Measurements from ENCODE around the gene THRB.

The THRB gene

DNA sequence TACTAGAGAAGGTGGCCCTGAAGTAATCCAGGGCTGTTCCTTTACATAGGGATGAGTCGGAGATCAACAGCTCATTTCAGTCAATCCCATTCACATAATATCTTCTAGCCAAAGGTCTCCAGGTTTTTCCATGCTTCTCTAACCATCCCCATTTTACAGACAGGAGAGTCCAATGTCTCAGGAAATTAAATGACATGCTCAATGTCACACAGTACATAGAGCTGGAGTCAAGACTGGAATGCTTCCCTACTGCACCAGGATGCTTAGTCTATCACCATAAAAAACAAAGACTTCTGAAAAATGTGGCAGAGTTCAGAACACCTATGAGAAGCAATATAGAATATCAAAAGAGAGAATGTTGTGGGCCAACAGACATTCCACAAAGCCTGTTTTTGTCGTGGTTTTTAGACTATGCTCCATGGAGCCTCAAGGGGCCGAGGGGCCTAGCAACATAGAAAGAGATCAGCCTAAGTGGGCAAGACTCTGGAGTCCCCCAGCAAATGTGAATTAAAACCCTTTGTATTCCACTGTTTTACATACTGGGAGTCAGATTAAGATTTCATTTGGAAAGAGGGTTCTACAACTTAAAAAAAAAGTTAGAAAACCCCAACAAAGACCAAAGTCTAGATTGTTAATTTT, 122.0 kb downstream of the THRB start:
- DNase-seq = no peak

DNA sequence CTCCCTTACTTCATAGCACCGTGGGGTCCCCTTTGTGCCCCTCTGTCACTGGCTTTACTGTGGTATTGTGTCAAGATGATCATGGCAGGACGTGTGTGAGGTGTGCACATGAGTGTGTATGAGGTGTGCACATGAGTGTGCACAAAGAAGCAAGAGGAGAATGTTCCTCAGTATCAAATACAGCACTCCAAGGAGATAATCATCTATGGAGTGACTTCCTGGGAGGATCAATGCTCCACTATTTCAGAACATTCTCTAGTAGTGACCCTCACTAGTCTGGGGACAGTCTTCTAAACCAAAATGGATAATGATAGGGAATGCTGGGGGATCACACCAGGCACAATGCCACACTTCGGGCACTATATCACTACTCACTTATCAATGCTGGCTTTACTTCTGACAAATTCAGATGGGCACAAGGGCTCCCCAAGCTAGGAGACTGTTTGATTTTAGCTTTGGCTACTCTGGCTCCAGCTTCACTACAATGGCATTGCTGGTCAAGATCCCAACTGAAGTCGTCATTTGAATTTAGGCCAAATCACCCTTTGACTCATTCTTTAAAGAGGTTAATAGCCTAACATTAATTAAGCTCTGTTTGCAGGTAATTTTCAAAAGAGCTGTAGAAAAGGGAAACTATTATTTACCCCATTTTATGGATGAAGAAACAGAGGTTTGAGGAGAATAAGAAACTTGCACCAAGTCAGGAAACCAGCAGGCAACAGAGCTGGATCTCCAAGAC, 124.1 kb downstream of the THRB start:
- DNase-seq = no peak

DNA sequence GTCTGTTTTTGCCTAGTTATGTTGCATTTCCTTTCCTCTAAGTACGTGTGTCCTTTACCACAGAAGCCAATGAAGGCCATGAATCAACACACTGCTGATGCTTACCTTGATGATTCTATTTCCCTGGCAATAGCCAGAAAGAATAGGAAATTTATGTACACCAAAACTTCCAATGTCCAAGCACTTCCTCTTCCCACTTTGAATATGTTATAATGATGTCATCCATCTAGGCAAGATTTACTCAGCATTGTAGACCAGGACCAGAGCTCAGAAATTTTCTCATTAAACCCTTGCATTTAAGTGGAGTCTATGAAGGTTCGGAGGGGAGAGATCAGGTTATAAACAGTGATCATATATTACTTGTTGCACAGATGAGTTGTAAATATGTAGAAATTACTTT, 126.0 kb downstream of the THRB start:
- DNase-seq = no peak

DNA sequence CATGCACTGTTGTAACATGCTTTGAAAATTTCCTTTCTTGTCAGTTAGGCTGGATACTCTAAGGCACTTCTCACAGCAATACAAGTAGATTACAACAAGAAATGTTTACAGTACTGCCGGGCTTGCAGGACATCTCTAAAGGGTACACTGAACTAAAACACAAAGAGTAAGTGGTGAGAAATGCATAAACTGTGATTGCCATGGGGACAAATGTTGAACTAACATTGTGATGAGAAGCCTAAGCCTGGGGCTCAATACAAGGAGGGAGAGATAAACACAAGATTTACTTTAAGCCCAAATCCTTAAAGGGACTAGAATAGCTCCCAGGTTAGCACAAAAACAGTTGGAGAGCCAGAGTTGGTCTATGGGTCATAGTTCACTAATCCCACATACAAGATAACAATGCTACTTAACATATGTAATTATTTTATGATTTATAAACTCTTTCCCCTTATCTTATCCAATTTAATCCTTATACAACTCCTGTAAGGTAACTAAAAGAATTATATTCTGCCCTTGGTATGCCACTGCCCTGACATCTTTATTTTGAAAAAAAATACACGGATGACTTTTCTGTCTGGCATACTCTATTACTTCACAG, 126.9 kb downstream of the THRB start:
- no peak for DNase-seq

DNA sequence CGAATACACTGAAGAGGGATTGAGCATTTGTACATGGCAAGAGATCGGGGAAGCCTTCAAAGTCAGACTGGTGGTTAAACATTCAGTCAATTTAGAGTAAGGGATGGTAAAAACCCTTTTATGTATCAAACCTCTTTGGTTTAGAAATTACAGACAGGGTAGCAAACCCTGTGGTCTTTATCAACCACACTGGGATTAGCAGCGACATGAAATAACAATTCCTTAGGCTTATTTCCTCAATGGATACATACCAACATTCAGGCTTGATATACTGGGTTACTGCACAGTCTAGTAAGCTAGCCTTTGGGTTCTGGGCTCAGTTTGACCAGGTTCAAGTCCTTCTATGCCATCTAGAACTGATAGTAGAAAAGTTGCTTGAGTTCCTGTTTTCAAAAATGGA, 127.4 kb downstream of the THRB start:
- DNase-seq = no peak

DNA sequence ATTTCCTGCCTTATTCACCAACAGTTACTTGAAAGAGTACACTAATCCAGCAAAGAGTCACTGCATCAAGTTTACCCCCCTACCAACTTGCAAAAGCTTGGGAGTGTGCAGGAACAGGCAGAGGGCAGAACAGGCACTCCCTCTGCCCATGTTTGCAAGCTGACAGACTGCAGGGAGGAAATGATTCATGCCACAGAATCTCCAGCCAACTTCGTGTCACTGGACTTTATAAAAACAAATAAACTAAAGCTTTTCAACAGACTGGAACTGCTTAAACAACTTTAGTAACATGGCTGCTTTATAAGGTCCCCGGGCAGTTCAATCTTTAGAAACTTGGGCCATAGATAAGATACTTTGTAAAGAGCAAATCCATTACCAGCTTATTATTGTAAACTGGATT, 129.5 kb downstream of the THRB start:
- DNase-seq = no peak

DNA sequence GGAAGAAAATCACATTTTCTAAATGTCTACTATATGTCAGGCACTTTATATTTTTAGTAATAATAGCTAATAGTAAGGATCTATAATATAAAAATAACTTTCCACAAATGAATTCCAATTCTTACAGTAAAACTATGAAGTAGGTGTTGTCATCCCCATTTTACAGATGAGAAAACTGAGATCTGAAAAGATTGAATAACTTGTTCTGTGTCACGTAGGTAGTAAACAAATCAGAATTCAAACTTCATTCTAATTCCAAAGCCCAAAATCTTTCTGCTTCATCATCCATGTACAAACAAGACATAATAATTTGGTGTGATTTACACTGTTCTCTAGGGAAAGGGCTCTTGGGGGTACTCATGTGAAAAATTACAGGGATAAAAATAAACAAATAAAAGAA, 130.3 kb downstream of the THRB start:
- no peak for DNase-seq

DNA sequence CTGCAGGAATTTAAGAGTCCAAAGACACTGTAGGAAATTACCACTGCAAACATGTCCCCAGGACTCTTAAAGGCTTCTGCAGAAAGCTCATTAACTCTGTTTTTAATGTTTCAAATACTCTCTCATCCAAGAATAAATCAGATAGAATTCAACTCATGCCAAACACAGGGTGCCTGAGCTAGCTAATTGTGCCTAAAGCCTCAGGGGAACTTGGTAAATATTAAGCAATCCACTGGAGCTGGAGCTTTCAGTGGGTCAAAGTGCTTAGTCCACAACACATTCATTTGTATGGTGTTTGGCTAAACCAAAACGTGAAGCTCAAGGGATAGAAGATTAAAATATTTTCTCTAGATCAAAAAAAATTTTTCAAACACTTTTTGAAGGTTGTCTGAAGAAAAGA, 131.4 kb downstream of the THRB start:
- DNase-seq = no peak

DNA sequence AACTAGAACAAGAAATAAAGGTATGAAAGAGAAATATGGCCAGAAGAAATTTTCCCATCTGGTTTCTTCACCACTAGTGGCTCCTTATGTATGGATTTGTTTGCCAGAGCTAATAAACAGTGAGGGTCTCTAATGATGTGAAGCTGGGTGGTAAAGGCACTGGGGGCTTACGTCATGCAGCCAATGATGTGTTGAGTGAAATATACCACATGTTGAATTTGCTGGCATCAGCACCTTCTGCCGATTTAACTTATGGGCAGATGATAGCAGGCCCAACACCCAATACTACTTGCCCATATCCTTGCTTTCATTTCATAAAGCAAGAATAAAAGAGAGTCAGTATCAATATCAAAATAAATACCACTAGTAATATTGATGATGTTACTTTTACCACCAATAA, 133.0 kb downstream of the THRB start:
- no peak for DNase-seq

DNA sequence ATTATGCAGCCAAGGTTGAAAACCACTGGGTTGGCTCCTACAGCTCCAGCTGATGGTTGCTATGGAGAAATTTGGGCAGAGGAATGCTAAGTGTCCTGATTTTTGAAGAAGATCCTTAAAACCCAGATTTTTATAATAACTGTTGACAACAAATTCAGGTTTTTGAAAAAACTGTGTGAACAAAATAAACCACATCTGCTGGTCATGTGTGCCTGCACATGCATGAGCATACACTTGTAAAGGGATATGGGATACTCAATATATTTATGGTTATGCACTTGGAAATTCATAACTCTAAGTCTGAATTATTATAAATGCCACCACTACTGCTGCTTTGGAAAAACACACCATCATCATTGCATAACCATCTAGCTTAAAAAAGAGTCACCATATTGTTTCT, 133.7 kb downstream of the THRB start:
- no peak for DNase-seq

DNA sequence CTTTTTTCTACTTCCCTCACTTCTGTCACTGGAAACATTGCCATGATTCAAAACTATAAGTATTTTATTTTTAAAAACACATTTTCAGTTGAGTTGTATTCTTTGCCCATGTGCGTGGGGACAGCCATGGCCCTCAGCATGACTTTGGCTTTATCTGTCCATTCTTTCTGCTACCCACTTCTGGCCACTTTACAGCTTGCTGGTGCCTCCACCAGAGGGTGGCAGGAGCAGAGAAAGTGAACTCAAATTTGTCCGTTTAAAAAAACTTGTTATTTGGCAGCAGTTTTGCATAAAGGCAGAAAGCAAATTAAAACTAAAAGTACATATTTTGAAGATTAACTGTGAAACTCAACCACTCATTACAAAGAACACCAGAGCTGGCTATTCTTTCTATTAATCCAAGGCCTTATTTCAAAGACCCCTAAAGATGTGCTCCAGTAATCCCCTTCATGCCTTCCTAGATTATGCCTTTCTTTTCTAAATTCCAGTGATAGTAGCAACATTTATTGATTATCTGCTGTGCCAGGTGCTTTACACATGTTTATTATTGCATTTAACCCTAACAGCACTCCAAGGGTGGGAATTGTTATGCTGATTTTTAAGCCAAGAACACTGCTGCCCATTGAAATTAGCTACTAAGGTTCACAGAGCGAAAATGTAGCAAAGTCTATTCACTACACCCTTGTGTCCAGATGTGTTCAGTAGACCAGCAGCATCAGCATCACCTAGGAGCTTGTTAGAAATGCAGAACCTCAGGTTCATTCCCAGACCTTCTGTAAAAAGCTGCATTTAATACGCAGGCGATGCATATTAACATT, 134.8 kb downstream of the THRB start:
- DNase-seq = no peak

DNA sequence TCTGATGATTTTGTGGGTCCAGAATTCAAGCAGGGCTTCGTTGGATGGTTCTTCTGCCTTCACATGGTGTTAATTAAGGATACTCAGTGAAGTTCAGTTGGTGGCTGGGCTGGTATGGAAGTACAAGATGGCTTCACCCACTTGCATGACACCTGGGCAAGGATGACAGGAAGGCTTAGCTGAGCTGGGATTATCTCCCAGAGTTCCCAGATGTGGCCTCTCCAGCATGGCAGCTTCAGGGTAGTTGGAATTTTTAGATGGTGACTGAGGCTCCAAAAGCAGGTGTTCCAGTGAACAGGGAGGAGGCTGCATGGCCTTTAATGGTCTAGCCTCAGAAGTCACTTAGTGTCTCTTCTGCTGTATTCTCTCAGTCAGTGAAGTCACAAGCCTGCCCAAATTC, 135.5 kb downstream of the THRB start:
- DNase-seq = no peak

DNA sequence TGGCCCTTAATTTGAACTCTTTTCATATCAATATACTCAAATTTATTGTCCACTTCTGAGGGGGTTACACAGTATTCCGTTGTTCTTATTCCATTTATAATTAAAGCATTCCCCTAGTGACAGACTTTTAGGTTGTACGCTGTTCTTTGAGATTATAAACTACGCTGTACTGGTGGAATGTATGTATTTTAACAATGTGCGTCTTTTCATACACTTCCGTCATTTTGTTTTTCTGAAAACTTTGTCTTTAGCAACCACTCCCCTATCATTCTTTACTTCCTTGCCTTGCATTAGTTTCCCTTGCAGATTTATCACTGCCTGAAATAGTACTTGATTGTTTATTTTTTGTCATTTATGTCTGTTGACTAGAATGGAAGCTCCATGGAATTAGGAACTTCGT, 137.0 kb downstream of the THRB start:
- DNase-seq = no peak

DNA sequence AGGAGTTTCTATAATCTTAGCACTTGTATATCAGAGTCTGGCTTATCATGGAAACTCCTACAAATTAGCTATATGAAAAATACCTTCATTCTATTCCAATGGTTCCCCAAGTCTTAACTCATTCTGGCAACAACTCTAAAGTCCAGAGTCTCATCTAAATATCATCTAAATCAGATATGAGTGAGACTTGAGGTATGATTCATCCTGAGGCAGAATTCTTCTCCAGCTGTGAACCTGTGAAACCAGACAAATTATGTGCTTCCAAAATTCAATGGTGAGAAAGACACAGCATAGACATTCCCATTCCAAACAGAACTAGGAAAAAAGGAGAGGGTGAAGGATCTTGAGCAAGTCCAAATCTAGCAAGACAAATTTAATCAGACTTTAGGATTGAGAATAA, 138.8 kb downstream of the THRB start:
- DNase-seq = no peak

DNA sequence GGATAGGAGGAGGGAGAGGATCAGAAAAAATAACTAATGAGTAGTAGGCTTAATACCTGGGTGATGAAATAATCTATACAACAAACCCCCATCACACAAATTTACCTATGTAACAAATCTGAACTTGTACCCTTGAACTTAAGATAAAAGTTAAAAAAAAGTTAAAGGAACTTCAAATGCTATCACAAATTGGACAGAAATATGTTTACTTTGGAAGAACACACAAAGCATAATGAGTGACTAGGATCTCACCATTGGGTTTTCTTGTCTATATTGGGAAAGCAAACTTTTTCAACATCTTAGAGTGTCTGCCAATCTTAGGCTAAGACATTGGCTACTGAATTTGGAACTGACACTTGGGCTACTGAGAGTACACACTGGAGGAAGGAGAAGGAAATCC, 140.4 kb downstream of the THRB start:
- no peak for DNase-seq

DNA sequence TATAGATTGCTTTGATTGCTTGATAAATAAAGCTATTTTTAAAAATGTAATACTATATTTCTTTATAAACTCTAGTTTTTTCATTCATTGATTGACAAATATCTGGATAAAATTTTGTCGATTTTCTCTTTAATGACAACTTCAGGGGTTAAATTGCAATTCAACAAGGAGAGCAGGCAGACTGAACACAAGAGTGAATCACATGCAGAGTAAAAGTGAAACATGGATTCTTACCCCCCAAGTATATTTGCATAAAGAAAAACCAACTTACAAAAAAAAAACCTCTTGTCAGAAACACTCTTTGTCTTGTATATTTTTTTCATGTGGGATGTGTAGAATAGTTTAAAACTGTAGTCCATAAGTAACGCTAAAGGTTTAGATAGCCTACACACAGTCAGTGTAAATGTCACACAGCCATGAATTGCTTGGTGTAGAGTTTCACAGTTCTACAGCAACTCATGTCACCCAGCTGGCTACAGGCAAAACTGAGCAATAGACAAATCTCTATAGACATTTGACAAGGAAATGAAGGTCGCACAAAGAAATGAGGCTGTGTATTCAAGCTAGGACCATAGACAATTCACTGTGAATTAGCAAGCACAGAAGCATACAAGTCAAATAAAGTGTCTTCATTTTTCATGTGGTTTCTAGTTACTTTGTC, 141.6 kb downstream of the THRB start:
- no peak for DNase-seq

DNA sequence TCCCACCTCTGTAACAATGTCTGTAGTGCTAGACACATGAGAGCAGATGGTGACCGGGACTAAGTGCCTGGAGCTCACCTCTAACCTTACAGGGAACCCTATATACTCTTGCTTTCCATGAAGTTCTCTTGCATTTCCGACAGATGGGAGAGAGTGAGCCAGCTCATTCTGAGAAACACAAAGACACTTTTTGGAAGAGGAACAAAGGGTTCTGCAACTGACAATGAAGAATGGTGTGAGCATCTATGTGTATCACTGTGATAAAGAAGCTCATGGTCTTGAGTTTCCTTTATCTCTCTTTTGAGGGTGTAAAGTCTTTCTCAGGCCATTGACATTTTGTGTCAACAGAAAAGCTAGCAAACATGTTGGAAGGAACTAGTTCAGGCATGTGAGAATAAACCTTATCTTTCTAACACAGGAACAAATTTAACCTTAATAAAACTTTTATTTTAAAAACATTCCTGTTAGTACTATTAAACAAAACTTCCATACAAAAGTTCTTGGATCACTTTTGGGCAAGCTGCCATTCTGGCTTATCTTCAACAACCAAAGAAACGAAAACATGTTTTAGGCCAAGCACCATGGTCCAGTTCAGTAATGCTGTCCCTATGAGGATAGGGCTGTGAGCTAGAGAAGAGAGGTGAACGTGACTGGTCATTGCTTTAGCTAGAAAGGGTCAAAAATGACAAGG, 142.7 kb downstream of the THRB start:
- no peak for DNase-seq

DNA sequence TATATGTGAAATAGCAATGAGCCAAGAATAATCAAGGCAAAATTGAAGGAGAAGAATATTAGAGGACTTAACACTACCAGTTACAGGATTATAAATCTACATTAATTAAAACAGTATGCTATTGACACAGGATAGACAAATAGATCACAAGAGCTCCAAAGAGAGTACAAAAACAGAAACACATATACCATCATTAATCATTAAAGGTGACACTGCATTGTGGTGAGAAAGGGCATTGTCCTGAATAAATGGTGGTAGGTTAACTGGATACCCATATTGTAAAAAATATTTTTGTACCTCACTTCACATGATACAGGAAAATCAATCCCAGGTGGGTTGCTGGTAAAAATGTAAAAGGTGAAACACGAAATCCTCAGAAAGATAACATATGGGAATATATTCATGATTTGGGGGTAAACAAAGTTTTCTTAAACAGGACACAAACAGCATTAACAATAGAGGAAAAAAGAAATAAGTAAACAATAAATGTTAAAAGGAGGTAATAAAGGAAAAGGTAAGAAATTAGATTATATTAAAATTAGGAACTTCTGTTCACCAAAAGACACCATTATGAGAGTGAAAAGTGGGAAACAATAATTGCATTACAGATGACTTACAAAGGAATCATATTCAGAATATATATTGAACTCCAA, 145.2 kb downstream of the THRB start:
- no peak for DNase-seq

DNA sequence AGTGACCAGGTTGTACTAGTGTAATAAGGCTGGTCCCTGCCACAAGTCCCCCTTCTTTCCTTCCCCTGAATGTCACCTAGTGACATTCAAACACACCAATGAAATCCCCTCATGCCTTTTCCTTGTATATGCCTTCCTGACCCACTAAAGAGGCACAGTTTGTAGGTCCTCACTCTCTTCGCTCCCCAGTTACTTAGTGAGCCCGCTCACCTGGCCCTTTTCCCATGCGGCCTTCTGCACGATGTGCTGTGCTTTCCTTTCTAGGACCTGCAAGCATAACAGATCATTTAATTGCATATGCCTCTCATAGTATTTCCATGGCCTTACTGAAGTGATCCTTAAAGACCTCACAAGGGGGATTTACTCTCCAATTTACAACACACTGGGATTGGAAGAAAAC, 146.3 kb downstream of the THRB start:
- DNase-seq = no peak

DNA sequence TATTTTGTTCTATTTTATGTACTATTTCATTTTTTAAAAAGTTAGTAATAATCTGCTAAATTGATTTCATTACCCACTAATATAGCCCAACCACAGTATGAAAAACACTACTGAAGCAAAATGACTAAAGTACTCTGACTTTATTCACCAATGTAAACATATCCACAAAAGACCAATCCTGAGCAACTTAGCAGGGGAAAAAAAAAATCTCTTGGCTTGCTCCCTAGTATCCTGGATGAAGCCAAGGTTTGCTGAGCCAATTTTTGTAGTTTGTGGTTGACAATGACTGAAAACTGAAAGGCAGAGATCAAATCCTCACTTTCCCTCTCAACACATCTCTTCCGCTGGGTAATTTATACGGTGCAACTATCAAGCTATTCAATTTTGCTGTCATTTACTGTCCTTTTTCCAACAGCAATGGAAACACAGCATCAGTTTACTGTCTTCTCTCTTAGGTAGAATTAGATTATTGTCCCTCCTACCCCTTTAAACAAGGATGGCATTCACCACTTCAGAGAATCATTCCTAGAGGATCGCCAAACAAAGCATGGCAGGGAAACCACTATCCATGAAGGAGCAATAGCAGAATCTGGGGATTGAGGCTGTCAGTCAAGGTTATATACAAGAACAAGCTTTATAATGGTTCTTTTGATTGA, 149.7 kb downstream of the THRB start:
- DNase-seq = no peak

DNA sequence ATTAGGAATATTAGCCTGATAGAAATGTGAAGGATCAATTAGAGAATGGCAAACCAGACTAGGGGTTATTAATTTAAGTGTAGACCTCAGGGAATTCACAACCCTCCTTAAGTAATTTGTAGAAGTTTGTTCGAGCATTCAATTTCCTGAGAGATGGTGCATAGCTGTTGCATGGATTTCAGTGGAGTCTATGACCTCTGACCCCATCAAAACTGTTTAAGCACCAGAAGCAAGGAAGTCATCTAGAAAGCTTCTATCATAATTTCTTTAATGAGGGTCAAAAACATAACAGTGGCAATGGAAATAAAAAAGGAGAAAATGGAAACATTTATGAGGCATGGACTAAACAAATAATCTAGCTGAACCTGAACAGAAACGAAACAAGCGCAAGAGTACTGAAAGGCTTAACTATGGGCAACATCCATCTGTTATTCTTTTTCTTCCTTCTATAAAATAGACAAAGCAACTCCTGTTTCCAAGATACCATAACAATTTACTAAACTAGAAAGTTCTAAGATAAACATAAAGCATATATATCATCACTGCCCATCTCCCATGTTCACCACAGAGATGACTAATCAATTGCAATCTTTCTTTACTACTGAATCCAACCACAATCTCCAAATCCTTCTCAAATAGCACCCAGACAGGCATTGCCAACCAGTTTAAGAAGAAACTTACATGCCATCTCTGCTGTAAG, 151.4 kb downstream of the THRB start:
- no peak for DNase-seq

All from activated T-cell treated with anti-CD3 and anti-CD28 coated beads for 4 hours (primary cell).